PC-9 (cell line): ENCODE data around the gene GALE. TPM values are rescaled to one million over a fixed set of nuclear protein-coding genes. Genes with fewer than 3 reads are reported as not detected.
"Not testable (repeated sequence)": the region's sequence is repeated elsewhere in the genome, so short reads cannot be mapped to it uniquely, and the experiment has no call there.

Experiments used
- BruUV-seq: library from RNA; stranded (reverse); fragments of 400-500 nt; replicated peaks from 2 replicates; lab custom pipeline; 2021; lab: Mats Ljungman, UMichigan
- CTCF ChIA-PET: fragments of 300-600 bp; sonication (Branson Sonifier 250); formaldehyde crosslinking; loops from one replicate; lab custom pipeline; 2022; ENCODE audit warnings: antibody characterized with exemption; lab: Charles Lee
- POLR2A ChIA-PET: fragments of 300-600 bp; sonication (Branson Sonifier 250); formaldehyde crosslinking; loops from one replicate; lab custom pipeline; 2022; ENCODE audit warnings: antibody characterized with exemption; ENCODE audit not compliant: unreplicated experiment; lab: Charles Lee
- DNase-seq, 2 experiments: peaks; one replicate each; pipeline versions ENCODE4 v3.0.0 to v3.0.0-alpha.2; 2015 to 2022; ENCODE audit warnings: mixed read lengths in 1 of 2
- H2AFZ ChIP-seq: fragments of 200-600 bp; sonication (generic); 2 replicates; pipeline ENCODE4 v1.8.1; 2017; ENCODE audit warnings: antibody characterized with exemption
- H3F3A ChIP-seq: fragments of 200-600 bp; sonication (generic); 2 replicates; pipeline ENCODE4 v1.8.1; 2017; ENCODE audit warnings: antibody characterized with exemption, mild to moderate bottlenecking, low read depth; ENCODE audit not compliant: insufficient read depth
- H3K27ac ChIP-seq: fragments of 200-600 bp; sonication (generic); 2 replicates; pipeline ENCODE4 v1.6.1; 2016; ENCODE audit warnings: mixed run types
- H3K27me3 ChIP-seq: fragments of 200-600 bp; sonication (generic); 2 replicates; pipeline ENCODE4 v1.6.1; 2016; ENCODE audit warnings: low read depth, mixed run types; ENCODE audit not compliant: insufficient read depth
- H3K36me3 ChIP-seq: fragments of 200-600 bp; sonication (generic); 2 replicates; pipeline ENCODE4 v1.6.1; 2016; ENCODE audit warnings: low read depth, mixed run types
- H3K4me1 ChIP-seq: fragments of 200-600 bp; sonication (generic); replicated peaks from 2 replicates; pipeline ENCODE4 v1.6.1; 2016; ENCODE audit warnings: mixed run types; ENCODE audit not compliant: insufficient read depth
- H3K4me2 ChIP-seq: fragments of 200-600 bp; sonication (generic); 2 replicates; pipeline ENCODE4 v1.6.1; 2017; ENCODE audit warnings: mixed run types
- H3K4me3 ChIP-seq: fragments of 200-600 bp; sonication (generic); 2 replicates; pipeline ENCODE4 v1.6.1; 2016; ENCODE audit warnings: mixed run types
- H3K79me2 ChIP-seq: fragments of 200-600 bp; sonication (generic); 2 replicates; pipeline ENCODE4 v1.6.1; 2017; ENCODE audit warnings: low read depth, mixed run types
- H3K9me2 ChIP-seq: fragments of 200-600 bp; sonication (generic); 2 replicates; pipeline ENCODE4 v1.8.1; 2017; ENCODE audit warnings: mild to moderate bottlenecking; ENCODE audit not compliant: insufficient read depth
- H3K9me3 ChIP-seq: fragments of 200-600 bp; sonication (generic); 2 replicates; pipeline ENCODE4 v1.8.1; 2016; ENCODE audit warnings: low read depth; ENCODE audit not compliant: insufficient read depth
- H4K20me1 ChIP-seq: fragments of 200-600 bp; sonication (generic); 2 replicates; pipeline ENCODE4 v1.8.1; 2017; ENCODE audit not compliant: insufficient read depth
- EZH2 ChIP-seq: fragments of 200-600 bp; sonication (generic); IDR thresholded peaks from 2 replicates; pipeline ENCODE4 v1.8.0; 2017; ENCODE audit warnings: antibody characterized with exemption, low read depth
- intact Hi-C: fragments of 100-400 bp; cut with micrococcal nuclease; formaldehyde crosslinking; loops from one replicate; pipeline ENCODE4 v1.10.0; 2022; ENCODE audit not compliant: unreplicated experiment
- total RNA-seq: library from RNA; stranded (reverse); gene quantifications from 2 replicates; pipeline ENCODE4 v1.2.3, GENCODE V29; 2021
- TF ChIP-seq, protein P1 (sequence below): fragments of 200-600 bp; sonication (generic); conservative IDR thresholded peaks from 2 replicates; pipeline ENCODE4 v1.6.1; 2017; ENCODE audit warnings: mixed run types, antibody characterized with exemption, mild to moderate bottlenecking, moderate library complexity

The GALE gene
- total RNA-seq, 1 experiment from 2014 or later: 40.5 TPM

- BruUV-seq: no TSS peak
- DNase-seq: no peak
- intact Hi-C loops: no loop called here
Observed at GRCh38 chr1:23805025-23805424, 4.5 kb upstream of the GALE start.

DNA sequence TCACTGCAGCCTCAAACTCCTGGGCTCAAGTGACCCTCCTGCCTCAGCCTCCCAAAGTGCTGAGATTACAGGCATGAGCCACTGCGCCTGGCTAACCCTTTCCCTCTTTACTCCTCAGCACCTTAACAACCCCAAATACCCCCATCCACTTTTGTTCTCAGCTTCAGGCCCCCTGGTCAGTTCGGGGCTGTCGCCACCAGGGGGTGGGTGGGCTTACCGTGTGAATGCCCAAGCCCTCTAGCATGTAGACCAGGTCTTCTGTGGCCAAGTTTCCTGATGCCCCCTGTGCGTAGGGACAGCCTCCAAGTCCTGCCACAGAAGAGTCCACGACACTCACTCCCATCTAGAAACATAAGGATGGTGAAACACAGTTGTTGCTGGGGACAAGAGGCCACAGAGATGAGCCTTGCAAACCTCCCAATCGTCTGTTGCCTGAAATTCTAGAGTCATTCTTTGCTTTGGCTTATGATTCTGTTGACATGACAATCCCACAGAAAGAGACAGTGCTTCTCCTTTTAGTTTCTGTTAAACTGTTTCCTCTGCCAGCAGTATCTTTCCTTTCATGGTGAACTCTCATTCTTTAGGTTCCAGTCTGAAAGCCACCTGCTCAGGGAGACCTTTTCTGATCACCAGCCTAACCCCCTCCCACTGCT is 3.8 kb upstream of the GALE start:
- H4K20me1 ChIP-seq: no peaks in the 10 kb centered on the region
- TF ChIP-seq, protein P1, sequence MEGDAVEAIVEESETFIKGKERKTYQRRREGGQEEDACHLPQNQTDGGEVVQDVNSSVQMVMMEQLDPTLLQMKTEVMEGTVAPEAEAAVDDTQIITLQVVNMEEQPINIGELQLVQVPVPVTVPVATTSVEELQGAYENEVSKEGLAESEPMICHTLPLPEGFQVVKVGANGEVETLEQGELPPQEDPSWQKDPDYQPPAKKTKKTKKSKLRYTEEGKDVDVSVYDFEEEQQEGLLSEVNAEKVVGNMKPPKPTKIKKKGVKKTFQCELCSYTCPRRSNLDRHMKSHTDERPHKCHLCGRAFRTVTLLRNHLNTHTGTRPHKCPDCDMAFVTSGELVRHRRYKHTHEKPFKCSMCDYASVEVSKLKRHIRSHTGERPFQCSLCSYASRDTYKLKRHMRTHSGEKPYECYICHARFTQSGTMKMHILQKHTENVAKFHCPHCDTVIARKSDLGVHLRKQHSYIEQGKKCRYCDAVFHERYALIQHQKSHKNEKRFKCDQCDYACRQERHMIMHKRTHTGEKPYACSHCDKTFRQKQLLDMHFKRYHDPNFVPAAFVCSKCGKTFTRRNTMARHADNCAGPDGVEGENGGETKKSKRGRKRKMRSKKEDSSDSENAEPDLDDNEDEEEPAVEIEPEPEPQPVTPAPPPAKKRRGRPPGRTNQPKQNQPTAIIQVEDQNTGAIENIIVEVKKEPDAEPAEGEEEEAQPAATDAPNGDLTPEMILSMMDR: no peak
- no peak for TF ChIP-seq EZH2
- peaks cover 3% of the 10 kb centered on the region; the same call in 1 of the 2 replicates for H3F3A ChIP-seq
- H2AFZ ChIP-seq: no peak overlapping the region
- no peaks in the 10 kb centered on the region for H3K36me3 ChIP-seq
- no peaks in the 10 kb centered on the region for H3K9me2 ChIP-seq
- no peak overlapping the region for H3K4me2 ChIP-seq
- ChIA-PET POLR2A (no interaction called here), CTCF (interaction anchor here (0.6 kb wide), 1 partner anchor 9 kb away, joined by 3 read pairs; no protein-coding TSS in a partner anchor)
- H3K4me3 ChIP-seq: no peak overlapping the region
- intact Hi-C loops: no loop called here
- DNase-seq: no peak
- no peak overlapping the region for H3K27ac ChIP-seq
- H3K4me1 ChIP-seq: 0 out of 2 replicates have a peak, but pooled peaks cover 6% of the 10 kb centered on the region
- no peaks in the 10 kb centered on the region for H3K27me3 ChIP-seq
- no TSS peak for BruUV-seq
- no peaks in the 10 kb centered on the region for H3K79me2 ChIP-seq
- H3K9me3 ChIP-seq: no peaks in the 10 kb centered on the region

More at GRCh38 chr1:23805025-23805424, 4.5 kb upstream of the GALE start:
- CTCF ChIA-PET: no interaction called here
- no peaks in the 10 kb centered on the region for H3K27me3 ChIP-seq
- no peak overlapping the region for H3K4me2 ChIP-seq
- H3K36me3 ChIP-seq: no peaks in the 10 kb centered on the region
- no peak overlapping the region for H3K4me3 ChIP-seq
- TF ChIP-seq, protein P1: no peak
- no peak for TF ChIP-seq EZH2
- H3K79me2 ChIP-seq: no peaks in the 10 kb centered on the region
- POLR2A ChIA-PET: no interaction called here
- H4K20me1 ChIP-seq: no peaks in the 10 kb centered on the region
- no peaks in the 10 kb centered on the region for H3K9me2 ChIP-seq
- H3K9me3 ChIP-seq: no peaks in the 10 kb centered on the region
- 0 out of 2 replicates have a peak, but pooled peaks cover 6% of the 10 kb centered on the region for H3K4me1 ChIP-seq
- no peak overlapping the region for H2AFZ ChIP-seq
- no peak overlapping the region for H3K27ac ChIP-seq
- H3F3A ChIP-seq: peaks cover 3% of the 10 kb centered on the region; the same call in 1 of the 2 replicates

GRCh38 chr1:23803674-23804073 is 3.1 kb upstream of the GALE start:
- Histone ChIP-seq H4K20me1 (no peaks in the 10 kb centered on the region), H3K9me3 (no peaks in the 10 kb centered on the region), H3K36me3 (no peaks in the 10 kb centered on the region), H2AFZ (no peak overlapping the region), H3K4me1 (peaks cover 12% of the 10 kb centered on the region), H3K79me2 (no peaks in the 10 kb centered on the region), H3K27ac (no peak overlapping the region), H3K4me3 (no peak overlapping the region), H3K4me2 (no peak overlapping the region), H3K9me2 (no peaks in the 10 kb centered on the region), H3F3A (peaks cover 10% of the 10 kb centered on the region; the same call in 1 of the 2 replicates), H3K27me3 (no peaks in the 10 kb centered on the region)
- TF ChIP-seq, protein P1: no peak
- no peak for TF ChIP-seq EZH2
- CTCF ChIA-PET: interaction anchor here (0.6 kb wide), 1 partner anchor 9 kb away, joined by 3 read pairs; no protein-coding TSS in a partner anchor
- POLR2A ChIA-PET: no interaction called here
- intact Hi-C loops: no loop called here
- no TSS peak for BruUV-seq
- no peak for DNase-seq

DNA sequence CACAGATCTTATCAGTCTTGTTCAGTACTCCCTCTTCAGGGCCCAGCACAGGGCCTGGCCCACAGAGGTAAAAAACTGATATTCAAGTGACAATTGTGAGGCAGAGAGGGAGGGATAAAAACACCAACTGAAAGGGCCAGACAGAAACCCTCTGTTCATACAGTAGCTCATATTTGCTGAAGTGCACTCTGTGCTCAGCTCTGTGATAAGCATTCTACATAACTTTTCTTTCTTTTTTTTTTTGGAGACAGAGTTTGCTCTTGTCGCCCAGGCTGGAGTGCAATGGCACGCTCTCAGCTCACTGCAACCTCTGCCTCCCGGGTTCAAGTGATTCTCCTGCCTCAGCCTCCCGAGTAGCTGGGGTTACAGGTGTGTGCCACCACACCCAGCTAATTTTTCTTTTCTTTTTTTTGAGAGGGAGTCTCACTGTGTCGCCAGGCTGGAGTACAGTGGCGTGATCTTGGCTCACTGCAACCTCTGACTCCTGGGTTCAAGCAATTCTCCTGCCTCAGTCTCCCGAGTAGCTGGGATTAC is 2.3 kb upstream of the GALE start:
- ChIA-PET CTCF (interaction anchor here (1.2 kb wide), 1 partner anchor 8 kb away, joined by 4 read pairs; no protein-coding TSS in a partner anchor), POLR2A (interaction anchor here (0.5 to 0.6 kb wide), 2 partner anchors 23 to 142 kb away, joined by 3 to 4 read pairs; no protein-coding TSS in a partner anchor)
- H3K4me3 ChIP-seq, intact Hi-C loops, DNase-seq, H3K27ac ChIP-seq, BruUV-seq, H3K9me3 ChIP-seq, H3K36me3 ChIP-seq, H3K4me2 ChIP-seq, H3K9me2 ChIP-seq, H4K20me1 ChIP-seq, H3K79me2 ChIP-seq, H3K27me3 ChIP-seq, H2AFZ ChIP-seq: not testable (repeated sequence)
- peaks cover 14% of the 10 kb centered on the region for H3K4me1 ChIP-seq
- H3F3A ChIP-seq: peaks cover 10% of the 10 kb centered on the region; the same call in 1 of the 2 replicates
